Pons (tissue), 1 donor: ENCODE data around the gene CCDC85C.
A peak's percentile ranks its signal among the peaks of the same experiment; 100 is the strongest.

ENCODE experiments used
- DNase-seq: peaks from one replicate; pipeline ENCODE4 v3.0.0-alpha.2; 2016; ENCODE audit warnings: low spot score

CCDC85C gene

GRCh38 chr14:99572173-99572999 lies 31.6 kb downstream of the CCDC85C start:
- no peak for DNase-seq

GRCh38 chr14:99571303-99571986 lies 32.6 kb downstream of the CCDC85C start:
- DNase-seq = no peak

GRCh38 chr14:99570544-99571302 lies 33.3 kb downstream of the CCDC85C start:
- no peak for DNase-seq

GRCh38 chr14:99569725-99570543 lies 34.1 kb downstream of the CCDC85C start:
- DNase-seq = no peak

GRCh38 chr14:99568567-99569560 lies 35.1 kb downstream of the CCDC85C start:
- no peak for DNase-seq

- no peak for DNase-seq
Measured at GRCh38 chr14:99566390-99567354, 37.3 kb downstream of the CCDC85C start.

GRCh38 chr14:99566009-99566389 lies 38.0 kb downstream of the CCDC85C start:
- no peak for DNase-seq

GRCh38 chr14:99565383-99565782 lies 38.6 kb downstream of the CCDC85C start:
- DNase-seq = no peak

- DNase-seq = no peak
Measured at GRCh38 chr14:99564926-99565259, 39.1 kb downstream of the CCDC85C start.

GRCh38 chr14:99564256-99564925 lies 39.6 kb downstream of the CCDC85C start:
- peak; percentile 81 for DNase-seq

- DNase-seq = no peak
Measured at GRCh38 chr14:99563749-99564129, 40.3 kb downstream of the CCDC85C start.

- peak; percentile 91 for DNase-seq
Measured at GRCh38 chr14:99562856-99563748, 40.9 kb downstream of the CCDC85C start.

GRCh38 chr14:99561864-99562263 lies 42.1 kb downstream of the CCDC85C start:
- no peak for DNase-seq

GRCh38 chr14:99560922-99561683 lies 42.9 kb downstream of the CCDC85C start:
- peak; percentile 49 for DNase-seq

GRCh38 chr14:99560403-99560802 lies 43.6 kb downstream of the CCDC85C start:
- DNase-seq = no peak

GRCh38 chr14:99559286-99559990 lies 44.6 kb downstream of the CCDC85C start:
- no peak for DNase-seq
